NCI-H1048 (cell line): ENCODE measurements around the gene MYMX.
A peak's percentile ranks its signal among the peaks of the same experiment; 100 is the strongest.

Experiments
- DNase-seq: peaks from one replicate; lab custom pipeline; 2025; lab: John Stamatoyannopoulos, UW

Gene MYMX

DNA sequence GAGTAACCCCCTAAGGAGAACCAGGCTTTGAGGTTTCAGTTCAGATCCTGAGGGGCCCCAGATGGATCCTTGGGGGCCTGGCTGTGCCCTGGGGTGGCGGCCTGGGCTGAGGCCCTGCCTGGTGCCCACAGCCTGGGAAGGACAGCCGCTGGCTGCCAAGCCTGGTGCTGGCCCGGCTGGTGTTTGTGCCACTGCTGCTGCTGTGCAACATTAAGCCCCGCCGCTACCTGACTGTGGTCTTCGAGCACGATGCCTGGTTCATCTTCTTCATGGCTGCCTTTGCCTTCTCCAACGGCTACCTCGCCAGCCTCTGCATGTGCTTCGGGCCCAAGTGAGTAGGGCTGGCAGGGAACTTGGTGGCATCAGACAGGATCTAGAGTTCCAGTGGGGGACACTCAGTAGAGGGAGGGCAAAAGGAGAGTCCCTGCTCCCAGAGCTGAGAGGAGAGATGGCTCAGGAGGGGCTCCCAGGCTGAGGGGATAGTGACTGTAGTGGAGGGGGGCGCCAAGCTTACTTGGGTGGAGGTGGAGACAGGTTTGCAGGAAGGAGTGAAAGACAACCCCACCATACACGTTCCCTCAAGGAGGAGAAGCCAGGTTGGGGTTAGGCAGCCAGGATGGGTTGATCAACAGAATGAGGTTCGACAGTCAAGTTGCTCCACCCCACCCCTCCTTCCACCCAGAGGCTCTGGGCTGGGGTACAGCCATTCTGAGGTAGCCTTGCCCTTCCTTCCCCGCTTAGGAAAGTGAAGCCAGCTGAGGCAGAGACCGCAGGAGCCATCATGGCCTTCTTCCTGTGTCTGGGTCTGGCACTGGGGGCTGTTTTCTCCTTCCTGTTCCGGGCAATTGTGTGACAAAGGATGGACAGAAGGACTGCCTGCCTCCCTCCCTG, 16.2 kb downstream of the MYMX start:
- DNase-seq = no peak

DNA sequence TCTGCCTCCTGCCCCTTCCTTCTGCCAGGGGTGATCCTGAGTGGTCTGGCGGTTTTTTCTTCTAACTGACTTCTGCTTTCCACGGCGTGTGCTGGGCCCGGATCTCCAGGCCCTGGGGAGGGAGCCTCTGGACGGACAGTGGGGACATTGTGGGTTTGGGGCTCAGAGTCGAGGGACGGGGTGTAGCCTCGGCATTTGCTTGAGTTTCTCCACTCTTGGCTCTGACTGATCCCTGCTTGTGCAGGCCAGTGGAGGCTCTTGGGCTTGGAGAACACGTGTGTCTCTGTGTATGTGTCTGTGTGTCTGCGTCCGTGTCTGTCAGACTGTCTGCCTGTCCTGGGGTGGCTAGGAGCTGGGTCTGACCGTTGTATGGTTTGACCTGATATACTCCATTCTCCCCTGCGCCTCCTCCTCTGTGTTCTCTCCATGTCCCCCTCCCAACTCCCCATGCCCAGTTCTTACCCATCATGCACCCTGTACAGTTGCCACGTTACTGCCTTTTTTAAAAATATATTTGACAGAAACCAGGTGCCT, 16.9 kb downstream of the MYMX start:
- no peak for DNase-seq

DNA sequence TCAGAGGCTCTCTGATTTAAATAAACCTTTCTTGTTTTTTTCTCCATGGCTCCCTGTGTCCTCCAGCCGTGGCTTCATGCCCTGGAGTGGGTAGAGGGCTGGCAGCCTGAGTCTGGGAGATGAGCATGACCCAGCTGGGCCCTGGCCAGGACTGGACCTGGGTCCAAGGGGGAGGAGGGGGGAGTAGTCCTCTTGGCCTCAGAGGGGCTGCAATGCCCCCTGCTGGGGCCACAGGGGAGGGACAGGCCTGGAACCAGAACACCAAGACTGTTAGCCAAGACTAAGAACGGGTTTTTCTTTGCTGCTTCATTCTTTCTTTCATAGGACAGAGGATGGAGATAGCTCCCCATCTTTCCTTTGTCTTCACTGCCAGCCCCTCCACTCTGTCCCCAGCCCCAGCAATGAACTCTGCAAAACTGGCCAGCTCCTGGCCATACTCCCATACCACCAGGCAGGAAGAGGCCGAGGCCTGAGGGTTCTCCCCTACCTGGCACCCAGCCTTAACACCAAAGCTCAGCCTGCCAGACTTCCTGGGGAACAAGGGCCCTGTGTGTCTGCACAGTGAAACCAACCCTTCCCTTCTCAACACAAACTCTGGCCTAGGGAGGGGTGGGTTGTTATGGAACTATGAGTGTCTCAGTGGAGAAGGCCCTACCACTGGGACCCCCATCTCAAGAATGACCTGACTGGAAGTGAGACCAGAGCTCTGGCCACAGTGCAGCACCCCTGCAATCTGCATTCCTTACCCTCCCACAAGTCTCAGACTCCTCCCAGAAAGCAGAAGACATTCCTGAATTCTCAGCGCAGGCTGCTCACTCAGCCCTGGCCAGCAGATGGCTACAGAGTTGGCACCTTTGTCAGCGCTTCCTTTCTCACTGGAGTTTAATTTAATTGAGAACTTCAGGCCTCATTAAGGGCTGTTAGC, 17.6 kb downstream of the MYMX start:
- DNase-seq = no peak

DNA sequence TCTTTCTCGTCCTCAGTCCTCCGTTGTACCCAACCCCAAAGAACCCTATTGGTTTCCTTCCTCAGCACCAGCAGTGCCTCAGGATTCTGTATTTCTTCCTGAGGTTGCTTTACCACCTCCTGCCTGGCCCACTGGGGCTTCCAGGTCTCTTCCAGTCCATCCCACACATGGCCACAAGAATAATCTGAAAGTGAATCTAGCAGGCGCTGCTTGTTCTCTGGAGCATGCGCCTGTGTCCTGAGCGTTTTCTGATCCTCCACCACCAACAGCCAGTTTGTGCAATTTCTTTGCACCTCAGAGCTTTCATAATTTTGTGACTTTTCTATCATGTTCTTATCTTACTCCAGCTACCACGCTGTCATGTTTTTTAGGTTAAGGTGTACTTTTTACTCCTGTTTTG, 18.5 kb downstream of the MYMX start:
- DNase-seq = no peak

DNA sequence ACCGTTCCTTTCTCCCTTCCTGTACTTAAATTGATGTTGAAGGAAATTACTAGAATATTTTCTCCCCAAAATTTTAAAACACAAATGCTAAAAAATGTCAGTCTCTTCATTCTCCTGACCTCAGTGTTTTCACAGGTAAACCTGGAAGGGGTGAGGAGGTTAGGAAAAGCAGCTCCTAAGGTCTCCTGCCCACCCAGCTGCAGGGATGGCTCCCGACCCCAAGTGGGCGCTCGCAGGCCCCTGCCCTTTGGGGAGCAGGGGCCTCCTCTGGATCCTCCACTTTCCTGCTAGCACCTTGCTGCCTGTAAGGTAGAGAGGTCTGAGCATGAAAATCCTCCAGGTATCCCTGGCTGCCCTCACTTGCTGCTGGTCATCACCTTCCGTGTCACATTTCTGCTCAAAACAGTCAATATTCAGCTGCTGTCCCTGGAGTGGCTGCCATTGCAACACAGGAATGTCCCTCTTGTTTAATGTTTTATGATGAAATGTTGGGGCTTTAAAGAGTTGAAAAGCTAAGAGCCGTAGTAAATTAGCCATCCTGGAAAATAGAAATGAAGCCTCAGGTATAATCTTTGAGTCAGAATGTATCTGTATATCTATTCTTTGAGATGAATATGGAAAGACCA, 19.3 kb downstream of the MYMX start:
- no peak for DNase-seq

DNA sequence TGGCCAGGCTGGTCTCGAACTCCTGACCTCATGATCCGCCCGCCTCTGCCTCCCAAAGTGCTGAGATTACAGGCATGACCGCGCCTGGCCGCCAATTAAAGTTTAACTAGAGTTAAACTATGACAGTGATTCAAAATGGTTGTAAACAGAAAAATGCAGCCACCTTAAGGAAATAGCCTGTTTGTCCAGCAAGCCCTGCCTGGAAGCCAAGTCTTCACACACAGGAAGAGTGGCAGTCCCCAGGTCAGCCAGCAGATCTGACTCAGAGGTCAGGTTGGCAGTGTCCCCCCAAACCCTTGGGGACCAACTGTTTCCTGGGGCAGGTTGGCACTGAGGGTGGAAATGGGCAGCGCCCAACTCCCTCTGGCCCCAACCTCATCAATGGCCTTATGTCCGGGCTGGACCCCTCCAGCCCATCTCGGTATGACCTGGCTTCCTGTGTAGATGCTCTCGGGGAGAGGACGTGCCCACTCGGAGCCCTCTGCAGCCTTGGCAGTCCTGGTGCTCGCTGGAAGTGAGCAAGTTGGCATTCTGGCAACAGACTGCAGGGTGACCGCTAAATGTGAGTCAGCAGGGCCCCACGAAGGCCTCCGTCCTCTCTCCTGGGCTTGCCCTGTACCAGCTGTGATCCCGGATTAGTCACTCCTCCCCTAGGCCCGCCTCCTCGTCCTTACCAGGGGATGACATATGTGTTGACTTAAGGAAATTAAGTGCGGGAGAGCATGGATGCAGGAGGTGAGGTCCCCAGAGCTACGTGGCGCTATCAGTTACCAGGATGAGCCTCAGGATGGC, 20.5 kb downstream of the MYMX start:
- DNase-seq = peak; percentile 63

DNA sequence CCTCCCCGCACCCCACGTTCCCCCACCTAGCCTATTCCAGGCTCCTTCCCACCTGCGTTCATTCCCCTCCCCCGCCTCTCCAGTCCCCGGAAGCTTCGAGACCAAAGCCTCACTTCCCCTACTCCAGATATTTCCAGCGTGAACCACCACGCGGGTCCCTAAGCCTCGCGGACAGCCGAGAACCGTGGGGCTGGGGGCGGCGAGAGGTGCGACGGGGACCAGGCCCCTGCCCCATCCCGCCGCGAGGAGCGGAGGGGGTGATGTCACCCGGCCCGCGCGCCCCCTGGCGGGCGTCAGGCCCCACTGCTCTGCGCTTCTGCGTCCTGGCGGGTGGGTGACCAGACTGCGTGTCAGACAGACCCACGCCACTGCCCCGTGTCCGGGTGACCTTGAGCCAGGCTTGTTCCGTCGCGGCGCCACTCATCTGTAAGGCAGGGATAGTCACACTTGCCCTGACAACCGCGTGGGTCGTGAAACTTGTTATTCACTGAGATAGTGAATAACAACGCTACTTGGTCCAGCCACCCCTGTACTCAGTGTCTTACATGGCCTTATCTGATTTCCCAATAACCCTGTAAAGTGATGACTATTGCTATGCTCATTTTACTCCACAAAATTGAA, 21.2 kb downstream of the MYMX start:
- DNase-seq = no peak

DNA sequence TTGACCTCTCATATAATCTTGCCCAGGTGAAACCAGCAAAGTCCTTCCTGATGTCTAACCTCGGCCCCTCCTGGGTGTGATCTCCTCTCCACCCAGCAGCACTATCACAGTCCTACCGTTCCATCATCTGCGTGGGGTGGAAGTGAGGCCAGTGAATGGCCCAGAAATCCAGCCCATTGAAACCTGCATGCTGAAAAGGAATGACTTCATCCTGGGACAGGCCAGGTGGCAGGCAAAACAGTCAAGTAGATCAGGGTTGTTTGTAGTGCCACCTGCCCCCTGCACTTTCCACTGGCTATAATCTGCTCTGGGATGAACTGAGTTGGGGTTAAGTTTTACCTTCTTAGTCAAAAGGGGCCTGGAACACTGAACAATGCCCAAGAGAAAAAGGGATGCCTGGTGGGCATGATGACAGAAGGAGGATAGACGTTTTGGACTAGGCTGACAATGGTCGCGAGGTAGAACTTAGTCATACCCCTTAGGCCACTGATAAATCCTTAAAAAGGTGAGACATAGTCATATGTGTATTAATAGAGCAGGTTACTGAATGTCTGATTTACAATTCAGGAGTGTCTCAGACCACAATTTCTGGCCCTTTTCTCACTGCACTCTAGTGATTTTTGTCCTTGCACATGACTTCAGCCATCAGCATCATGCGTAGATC, 22.1 kb downstream of the MYMX start:
- no peak for DNase-seq

DNA sequence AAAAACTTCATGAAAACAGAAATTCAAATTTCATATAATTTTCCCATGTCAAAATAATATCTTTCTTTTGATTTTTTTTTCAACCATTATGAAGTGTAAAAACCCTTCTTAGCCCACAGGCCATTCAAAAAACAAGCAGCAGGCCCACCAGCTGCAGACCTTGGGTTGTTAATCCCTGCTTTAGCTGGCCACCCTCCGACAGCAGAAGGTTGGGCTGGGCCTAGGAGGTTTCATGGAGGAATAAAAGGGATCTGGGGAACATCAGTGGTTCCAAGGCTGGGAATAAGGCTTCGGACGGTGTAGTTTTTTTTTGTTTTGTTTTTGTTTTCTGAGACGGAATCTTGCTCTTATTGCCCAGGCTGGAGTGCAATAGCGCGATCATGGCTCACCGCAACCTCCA, 26.6 kb downstream of the MYMX start:
- no peak for DNase-seq

DNA sequence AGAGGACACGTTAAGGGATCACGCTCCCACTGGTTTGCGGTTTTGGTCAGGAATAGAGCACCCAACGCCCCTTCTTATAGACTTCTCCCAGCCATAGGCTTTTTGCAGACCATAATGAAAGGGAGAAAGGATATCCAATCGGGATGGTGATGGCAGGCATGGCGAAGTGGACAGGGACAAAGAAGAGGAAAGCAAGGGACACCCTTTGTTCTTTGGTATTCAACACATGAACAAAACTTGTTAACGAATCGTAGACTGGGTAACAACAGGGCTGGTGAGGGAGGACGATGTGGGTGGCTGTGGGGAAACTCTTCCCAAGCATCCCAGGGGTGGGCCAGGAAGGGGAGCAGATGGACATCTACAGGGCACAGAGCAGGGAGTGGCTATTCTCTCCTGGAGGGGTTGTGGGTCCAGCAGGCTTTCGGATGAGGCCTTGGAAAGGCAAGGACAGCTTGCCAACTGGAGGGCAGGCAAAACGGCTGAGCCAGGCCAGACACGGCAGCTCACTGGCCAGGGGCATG, 28.7 kb downstream of the MYMX start:
- no peak for DNase-seq

DNA sequence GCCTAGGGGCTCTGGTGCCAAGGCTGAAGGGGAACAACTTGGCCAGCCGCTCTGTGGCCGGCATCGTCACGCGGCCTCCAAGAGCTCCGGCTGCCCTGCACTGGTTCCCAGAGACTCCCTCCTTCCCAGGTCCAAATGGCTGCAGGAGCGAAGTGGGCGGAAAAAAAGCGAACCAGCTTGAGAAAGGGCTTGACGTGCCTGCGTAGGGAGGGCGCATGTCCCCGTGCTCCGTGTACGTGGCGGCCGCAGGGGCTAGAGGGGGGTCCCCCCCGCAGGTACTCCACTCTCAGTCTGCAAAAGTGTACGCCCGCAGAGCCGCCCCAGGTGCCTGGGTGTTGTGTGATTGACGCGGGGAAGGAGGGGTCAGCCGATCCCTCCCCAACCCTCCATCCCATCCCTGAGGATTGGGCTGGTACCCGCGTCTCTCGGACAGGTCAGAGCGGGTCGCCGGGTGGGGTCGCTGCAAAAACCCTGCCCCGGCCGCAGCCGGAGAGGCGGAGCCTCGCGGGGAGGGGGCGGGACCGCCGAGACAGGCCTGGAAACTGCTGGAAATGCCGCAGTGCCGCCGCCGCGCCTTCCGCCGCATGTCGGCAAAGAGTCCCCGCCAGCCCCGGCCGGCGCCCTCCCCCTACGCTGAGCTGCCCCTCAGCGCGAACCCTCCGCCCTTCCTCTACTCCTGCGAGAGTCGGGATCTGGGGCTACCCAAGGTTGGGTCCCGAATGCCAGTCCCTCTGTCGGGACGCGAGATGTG, 29.4 kb downstream of the MYMX start:
- no peak for DNase-seq

DNA sequence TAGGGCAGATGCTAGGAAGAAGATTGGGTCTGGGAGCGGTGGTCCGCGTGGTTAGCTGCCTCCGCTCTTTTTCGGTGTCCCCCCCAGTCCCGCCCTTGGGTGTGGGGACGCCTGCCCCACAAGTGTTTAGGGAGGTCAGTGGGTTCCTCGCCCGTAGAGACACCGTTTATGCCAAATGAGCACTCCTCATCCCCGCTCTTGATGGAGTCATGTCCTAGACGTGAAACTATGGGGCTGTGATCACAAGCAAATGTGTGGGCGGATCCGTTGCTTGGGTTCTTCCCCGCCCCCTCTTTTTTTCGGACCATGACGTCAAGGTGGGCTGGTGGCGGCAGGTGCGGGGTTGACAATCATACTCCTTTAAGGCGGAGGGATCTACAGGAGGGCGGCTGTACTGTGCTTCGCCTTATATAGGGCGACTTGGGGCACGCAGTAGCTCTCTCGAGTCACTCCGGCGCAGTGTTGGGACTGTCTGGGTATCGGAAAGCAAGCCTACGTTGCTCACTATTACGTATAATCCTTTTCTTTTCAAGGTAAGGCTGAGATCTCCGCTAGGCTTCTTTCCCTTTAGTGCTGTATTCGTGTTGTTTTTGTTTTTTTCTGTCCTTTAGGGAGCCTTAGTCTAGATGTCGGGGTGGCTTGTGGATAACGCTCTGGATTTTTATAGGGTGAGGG, 30.1 kb downstream of the MYMX start, which contains the start of gene HSP90AB1:
Gene HSP90AB1 (plus strand): TSS at position 439 of the 675 bp plus-strand sequence. CDS start 1,529 bp downstream, outside the sequence.
- DNase-seq = peak; percentile 96

DNA sequence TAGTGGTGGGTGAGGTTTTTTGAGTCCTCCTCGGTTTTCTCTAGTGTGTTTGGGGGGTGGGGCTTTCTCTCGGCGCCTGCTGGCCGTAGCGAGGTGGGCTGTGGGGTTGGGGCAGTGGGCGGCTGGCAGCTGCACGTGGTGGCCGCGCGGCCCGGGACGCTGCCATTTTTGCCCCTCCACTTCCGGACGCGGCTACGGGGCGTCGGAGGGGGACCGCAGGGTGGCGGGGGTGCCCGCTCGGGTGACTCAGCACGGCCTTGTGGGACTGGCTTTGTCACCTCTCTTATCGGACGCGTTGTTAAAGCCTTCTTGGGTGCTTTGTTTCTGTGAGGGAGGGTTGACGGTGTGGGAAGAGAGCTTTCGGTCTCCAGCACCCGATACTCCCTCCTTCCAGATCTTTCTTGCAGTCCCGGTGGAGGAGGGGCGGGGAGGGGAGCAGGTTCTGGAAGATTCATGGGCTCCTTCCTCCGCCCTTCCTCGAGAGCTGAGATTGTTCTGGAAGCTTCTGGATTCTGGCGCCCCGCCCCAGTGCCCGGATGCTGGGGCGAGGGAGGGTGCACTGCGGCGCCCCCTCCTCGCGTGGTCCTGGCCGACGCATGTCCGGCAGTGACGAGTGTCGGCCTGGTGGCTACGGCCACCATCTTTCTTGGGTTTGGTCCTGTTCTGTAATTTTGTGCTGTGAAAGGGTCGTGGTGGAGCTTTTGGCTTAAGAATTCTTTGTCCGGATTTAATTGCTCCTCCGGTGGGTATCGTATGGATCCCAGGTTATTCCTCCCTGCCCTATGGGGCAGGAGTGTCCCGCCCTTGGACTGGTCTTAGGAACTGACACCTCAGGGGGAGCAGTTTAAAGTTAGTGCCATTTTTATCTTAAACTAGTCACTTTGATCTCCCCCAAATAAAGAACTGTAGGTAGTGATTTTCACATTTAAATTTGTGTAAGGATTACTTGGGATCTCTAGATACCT, 30.9 kb downstream of the MYMX start:
- no peak for DNase-seq

DNA sequence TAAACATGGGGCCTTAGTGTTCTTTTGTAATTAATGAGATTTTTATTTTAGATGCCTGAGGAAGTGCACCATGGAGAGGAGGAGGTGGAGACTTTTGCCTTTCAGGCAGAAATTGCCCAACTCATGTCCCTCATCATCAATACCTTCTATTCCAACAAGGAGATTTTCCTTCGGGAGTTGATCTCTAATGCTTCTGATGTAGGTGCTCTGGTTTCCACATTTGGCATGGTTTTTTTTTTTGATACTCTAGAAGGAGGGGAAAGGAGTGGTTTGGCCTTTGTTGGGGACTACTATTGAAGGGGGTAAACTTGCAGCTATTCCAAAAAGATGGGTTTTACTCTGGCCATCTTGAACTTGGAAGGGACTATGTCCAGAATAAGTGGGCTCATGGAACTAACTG, 31.9 kb downstream of the MYMX start:
- no peak for DNase-seq

DNA sequence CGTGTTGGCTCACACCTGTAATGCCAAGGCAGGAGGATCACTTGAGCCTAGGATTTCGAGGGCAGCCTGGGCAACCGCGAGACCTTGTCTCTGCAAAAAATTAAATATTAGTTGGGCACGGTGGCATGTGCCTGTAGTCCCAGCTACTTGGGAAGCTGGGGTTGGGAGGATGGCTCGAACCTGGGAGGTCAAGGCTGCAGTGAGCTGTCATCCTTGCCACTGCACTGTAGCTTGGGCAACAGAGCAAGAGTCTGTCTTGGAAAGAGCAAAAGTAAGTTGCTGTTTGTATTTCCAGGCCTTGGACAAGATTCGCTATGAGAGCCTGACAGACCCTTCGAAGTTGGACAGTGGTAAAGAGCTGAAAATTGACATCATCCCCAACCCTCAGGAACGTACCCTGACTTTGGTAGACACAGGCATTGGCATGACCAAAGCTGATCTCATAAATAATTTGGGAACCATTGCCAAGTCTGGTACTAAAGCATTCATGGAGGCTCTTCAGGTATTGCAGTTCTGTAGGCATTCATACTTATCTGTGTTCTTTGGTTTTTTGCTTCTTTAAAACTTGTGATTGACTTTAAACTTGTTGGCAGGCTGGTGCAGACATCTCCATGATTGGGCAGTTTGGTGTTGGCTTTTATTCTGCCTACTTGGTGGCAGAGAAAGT, 32.5 kb downstream of the MYMX start:
- DNase-seq = no peak

DNA sequence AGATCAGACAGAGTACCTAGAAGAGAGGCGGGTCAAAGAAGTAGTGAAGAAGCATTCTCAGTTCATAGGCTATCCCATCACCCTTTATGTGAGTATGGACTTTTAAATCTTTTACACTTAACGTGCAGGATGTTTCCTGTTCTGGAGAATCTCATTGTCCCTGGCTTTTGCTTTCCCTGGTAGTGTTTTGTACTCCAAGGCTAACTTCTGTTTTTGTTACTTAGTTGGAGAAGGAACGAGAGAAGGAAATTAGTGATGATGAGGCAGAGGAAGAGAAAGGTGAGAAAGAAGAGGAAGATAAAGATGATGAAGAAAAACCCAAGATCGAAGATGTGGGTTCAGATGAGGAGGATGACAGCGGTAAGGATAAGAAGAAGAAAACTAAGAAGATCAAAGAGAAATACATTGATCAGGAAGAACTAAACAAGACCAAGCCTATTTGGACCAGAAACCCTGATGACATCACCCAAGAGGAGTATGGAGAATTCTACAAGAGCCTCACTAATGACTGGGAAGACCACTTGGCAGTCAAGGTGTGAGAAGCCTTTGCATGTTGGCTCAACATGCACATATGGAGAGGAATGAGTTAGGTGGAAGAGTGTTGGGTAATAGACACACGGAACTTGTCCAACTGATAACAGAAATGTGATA, 33.5 kb downstream of the MYMX start:
- no peak for DNase-seq
